GM18508 (cell line): Measurements from ENCODE around the gene COL5A2.
A peak's percentile ranks its signal among the peaks of the same experiment; 100 is the strongest.

Experiments used
- ATAC-seq: cut with Tn5 transposase; IDR thresholded peaks from one replicate; pipeline ENCODE4 v1.9.1; 2021; ENCODE audit warnings: moderate number of reproducible peaks; ENCODE audit not compliant: insufficient read depth, unreplicated experiment

COL5A2 gene

DNA sequence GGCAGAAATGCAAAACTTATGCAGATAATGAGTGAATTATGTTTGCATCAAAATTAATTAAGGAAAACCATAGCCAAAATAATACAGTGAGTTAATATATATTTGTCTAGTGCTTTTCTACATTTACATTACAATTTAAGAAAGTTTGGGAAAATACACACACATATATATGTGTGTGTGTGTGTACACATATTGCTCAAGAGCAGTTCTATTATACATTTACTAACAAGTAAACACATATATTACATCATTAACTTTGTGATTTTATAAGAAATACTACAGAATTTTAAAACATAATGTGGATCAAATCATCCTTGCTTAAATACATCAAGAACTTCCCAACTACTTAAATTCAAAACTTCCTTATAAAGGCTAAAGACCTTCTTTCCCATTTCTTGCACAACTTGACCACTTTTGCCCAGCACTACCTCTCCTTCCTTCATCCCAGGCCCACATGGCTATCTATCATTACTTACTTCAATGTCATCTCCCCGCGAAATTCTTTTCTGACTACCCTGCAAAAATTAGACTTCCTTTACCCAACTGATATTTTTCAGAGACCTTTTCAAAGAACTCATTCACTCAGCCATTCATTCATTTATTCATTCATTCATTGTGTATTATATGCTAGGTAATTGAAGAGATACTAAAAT is 68.4 kb downstream of the COL5A2 start:
- ATAC-seq: no peak

DNA sequence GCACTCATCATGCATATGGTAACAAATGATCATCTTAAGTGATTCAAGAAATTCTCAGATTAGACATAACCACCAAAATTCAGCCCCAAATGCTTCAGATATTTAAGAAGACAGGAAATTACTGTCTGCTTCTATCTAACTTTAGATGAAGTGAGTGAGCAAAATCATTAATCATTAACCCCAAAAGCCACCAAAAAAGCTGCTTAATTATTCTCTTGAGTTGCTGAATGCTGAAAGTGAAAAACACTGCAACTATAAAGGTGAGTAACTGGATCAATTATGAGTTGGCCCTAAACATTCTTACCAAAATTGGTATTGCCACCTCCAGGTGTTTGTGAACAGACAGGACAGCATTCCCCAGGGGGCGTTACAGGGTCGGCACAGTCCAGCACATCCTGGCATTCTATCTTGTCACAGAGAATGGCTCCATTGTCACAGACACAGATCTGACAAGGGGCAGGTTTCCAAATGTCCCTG is 69.6 kb downstream of the COL5A2 start:
- ATAC-seq: peak; percentile 88

DNA sequence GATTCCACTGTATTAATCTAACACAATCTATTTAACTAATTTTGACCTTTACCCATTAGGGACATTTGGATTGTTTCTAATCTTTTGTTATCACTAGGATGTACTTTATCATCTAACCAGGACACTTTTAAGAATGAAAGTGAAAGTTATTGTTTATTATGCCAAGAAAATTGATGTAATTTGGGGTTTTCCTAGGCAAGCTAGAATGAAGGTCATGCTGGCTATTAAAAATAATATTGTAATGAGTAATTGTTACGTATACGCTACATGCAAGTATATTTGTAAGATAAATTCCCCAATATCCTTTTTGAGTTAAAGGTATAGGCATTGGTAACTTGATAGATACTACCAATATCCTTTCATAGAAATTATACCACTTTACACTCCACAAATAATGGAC is 74.6 kb downstream of the COL5A2 start:
- ATAC-seq: no peak

DNA sequence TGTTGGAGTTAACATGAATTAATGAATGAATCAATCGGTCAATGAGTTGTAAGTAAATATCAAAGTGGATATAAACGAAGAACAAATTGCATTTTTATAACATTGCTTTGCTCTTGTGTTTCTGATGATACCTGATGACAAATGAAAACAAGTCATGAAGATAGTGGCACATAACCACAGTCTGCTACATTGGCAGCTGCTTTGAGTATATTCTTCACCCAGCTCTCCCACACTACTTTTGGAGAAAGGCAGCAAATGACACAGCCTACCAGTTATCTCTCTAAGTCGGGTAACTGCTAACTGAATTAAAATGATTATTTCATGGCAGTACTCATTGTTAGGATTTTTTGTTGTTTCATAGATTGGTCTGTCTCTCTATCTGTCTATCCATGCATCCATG is 76.8 kb downstream of the COL5A2 start:
- no peak for ATAC-seq

DNA sequence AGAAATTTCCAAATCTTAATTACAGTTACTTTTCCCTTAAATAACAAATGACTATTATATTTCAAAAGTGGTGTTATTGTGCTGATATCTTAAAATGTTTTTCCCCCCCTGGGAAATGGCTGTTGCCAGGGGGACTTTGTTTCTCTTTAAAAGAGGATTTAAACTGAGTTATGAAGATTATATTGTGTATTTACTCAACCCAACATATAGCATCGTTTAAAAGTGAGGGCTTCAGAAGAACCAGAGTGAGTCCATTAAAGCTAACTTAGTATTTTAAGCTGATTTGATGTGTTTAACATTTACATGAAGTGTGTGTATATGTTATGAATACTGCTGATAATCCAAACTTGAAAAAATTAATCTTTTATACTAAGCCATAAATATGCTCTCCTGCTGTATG is 81.6 kb downstream of the COL5A2 start:
- ATAC-seq: no peak

DNA sequence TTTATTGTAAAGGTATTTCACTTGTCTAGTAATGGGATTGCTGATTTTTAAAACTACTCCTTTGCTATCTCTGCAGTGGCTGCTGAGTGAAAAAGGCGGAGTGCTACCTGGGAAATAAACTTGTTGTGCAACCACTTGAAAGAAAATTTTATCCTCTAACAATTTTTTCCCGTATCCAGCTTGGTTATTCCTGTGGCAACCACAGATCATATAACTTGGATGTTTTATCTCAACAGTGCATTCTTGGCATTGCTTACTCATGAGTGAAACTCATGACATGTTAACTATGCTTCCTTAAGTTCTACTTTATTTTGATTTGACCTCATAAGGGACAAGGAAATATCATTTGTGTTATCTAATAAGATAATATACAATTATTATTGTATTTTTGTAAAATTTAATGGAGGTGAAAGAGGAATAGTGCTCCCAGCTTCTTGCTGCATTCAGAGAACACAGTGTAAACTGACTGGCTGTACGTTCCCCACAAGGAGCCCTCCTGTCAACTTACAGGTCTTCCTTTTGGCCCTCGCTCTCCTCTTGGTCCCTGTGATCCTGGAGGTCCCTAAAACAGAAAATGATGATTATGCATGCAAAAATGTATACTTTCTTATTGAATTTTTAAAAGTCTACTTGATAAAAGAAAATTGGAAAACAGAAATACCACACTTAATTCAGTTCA is 82.7 kb downstream of the COL5A2 start:
- ATAC-seq: no peak

DNA sequence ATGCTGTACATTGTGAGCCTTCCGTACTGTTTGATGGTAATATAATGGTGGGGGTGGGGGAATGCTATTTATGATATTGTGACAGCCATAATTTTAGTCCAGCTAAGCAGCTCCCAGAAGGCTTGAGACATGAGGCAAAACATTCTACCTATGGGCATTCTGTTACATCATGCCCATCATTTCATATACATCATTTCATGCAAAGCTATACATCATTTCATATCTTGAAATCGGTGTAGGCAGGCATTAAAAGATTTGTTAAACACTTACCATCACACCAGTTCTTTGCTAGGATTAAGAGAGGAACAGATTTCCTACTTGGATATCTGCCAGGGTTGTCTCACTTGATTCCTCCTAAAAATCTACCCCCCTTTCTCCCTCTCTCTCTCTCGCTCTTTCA is 84.5 kb downstream of the COL5A2 start:
- ATAC-seq: no peak

DNA sequence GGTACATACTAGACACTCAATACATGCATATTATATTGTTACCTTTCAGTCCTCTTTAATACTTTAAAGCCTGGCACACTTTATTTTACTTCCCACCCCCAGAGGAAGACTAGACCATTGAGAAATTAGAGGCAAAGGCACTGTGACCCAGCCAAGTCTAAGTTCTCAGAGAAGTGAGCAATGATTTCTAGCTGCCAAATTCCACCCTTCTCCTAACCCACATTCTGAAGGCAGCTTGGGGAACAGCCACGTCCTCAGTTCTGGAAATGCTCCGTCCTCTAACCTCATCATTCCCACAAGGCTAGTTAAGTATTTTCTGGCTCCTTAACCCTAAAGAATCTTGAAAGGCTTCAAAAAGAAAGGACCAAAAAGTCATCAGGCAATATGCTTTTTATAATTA is 86.6 kb downstream of the COL5A2 start:
- no peak for ATAC-seq

DNA sequence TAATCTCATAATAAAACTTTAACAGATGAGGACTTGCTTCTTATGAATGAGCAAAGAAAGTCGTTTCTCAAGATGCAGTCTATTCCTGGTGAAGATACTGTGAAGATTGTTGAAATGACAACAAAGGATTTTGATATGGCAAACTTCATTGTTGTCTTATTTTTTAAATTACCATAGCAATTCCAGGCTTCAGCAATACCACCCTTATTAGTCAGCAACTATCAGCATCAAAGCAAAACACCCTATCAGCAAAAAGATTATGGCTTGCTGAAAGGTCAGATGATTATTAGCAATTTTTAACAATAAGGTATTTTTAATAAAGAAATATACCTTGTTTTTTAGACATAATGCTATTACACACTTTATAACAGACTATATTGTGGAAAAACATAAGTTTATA is 88.3 kb downstream of the COL5A2 start:
- no peak for ATAC-seq

DNA sequence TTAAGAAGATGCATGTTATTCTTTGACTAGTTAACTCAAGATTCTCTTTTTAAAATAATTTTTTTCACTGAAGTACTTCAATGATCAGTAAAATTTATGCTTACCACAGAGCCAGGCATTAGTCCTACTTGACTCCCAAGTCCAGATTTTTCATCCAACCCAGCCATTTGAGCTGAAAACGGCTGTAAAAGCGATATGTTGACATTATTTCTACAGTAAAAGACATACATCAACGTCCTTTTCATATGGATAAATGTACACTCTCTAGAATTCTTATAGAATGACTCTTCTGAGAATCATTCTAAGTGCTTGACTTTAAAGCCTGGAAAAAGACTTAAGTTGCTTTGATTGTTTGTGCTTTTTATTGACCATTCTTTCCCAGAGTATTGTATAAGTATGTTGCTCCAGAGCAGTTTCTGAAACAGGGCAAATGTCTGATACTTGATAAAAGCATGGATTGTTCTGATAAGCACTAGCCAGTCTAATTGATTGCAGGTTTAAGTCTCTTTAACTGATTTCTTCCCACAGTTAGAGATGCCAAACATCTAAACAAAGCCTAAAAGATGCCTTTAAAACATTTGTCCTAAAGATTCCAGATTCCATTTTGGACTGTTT is 90.9 kb downstream of the COL5A2 start:
- ATAC-seq: no peak

DNA sequence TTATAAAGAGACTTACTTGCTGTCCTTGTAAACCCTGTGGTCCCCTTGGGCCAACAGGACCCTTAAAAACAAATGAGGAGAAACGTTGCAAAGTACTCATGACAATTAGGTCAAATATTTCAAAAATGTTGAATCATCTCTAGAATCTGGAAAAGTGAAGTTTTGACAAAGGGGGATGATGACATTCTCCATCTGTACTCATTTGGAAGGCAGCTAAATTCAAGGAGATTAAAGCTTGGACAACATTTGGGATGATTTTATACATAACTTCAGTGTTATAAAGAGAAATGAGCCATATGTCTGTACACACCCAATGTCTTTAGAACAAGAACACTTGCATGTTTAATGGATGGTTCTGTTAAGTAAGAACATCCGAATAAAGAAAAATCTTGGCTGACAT is 92.9 kb downstream of the COL5A2 start:
- no peak for ATAC-seq

DNA sequence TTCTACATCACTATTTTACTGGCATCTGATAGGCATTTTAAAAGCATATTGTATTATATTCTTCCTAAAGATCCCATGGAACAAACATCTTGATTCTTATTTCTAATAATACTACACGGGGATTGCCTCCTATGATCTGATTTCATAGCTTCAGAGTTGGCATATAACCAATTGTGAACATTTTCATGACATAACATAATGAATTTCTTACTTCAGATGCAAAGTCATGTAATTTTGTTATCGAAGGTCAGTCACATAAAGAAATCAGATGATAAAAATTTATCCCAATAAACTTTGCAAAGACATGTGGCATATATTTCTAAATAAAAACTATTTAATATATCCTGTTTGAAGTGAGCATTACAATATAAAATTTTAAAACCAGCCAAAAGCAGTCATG is 93.3 kb downstream of the COL5A2 start:
- ATAC-seq: no peak

DNA sequence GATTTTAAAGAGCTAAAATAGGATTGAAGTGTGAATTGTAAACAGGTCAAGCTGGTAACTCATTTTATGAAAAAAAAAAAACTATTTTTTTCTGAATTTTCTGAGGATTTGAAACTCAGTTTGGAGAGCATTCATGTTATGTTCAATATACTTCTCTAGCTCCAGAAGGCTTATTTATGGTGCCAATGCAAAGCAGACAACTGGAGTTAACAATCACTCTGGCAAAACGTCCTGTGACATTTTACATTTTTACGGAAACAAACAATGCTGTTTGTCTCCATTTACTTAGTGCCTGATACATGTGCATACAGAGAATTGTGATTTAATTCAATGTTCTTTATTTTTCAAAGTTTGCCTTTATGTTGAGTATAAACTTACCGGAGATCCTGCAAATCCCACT is 96.0 kb downstream of the COL5A2 start:
- ATAC-seq: no peak

DNA sequence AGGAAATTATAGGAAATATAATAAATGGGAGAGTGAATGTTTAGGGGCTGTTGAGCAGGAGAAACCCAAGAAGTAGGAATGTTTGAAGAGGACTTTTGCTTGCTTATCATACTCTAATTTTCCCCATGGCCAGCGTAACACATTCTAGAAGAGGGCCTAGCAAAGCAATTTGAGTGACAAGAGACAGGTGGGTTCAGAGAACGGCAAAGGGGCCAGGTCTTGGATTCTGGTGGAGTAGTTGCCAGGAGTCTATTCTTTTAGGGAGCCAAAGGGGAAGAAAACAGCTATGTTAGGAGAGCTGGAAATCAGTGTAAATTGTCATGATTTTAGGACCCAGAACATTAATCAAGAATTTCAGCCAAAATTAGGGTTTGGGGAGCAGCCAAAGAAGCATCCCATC is 96.5 kb downstream of the COL5A2 start:
- no peak for ATAC-seq

DNA sequence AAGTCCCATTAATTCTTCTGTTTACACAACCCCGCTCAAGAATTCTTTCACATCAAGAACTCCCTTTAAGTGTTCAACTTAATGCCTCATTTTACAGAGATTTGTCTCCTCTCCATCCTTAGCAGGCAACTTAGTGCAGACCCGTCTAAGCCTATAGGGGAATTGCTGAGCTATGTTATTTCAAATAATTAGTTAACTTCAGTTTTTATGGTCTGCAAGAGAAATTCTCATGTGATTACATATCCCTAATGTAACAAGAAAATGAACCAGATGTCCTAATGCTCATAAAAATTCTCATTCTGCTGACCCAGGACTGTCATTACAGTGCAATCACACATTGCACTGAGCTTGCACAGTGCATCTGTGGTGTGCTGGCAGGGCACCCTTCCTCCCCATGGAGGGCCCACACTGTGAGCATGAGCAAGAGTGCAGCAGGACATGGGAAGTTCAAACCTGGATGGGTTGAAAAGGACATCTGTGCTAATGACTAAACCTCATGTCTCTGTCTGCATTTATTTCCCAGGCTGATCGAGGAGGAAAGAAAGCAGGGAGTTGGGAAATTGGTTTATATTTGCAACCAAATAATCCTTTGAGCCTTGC is 97.1 kb downstream of the COL5A2 start:
- no peak for ATAC-seq

DNA sequence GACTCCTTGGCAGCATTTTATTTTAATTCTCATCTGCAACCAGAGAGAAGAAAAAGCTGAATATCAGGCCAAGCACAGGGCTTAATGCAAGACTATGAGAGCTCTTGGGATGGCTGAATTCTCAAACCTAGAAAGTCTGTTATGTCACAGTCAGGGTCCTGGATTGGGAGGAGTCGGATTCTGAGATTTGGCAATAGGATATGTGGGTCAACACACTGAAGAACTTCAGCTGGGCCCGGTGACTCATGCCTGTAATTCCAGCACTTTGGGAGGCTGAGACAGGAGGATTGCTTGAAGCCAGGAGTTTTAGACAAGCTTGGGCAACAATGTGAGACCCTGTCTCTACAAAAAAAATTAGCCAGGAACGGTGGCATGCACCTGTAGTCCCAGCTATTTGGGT is 103.0 kb downstream of the COL5A2 start:
- no peak for ATAC-seq

DNA sequence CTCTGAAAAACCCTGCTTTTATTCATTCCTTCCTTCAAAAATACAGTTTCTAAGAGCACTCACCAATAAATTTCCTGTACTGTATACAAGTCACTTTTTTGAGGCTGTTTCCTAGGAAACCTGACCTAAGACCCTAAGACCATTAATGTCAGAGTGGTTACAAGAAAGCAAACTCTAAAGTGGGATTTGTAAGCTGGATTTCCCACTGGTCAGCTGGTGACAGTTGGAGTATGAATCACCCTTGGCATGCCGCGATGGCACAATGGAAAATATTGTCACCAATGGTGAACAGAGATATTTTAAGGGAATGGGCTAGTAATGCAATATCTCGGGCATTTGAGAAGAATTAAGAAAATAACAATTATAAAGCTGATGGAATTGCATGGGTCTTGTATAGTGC is 103.4 kb downstream of the COL5A2 start:
- ATAC-seq: no peak

DNA sequence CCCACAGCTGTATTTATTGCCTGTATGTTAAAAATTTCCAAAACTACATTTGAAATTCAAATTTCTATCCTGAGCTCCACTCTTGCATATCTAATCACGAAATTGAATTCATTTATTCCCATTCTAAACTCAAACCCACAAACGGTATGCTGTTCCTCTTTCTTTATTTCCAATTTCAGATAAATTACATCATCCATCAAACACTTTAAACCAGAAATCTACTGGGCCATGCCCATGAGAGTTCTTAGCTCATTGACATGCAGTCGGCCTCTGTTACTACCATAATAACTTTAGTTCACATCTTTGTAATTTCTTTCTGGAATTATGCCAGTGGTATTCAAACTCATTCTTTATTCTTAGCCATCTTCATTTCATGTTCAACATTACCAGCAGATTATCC is 105.1 kb downstream of the COL5A2 start:
- ATAC-seq: no peak

DNA sequence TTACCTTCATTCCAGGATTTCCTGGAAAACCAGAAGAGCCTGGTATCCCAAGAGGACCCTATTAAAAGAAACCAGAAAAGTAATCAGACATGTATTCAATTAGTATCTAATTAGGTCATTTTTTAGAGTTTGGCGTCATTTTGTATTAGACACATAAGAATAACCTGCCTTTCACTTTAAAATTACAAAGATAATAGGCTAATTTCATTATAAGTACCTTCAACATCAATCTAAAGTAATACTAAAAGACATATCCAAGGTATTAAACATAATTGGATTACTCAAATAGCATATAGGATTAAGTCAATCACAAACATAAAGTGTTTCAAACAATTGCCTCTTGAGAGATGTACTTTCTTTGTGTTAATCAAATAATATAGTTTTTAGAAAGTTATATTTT is 107.5 kb downstream of the COL5A2 start:
- no peak for ATAC-seq

DNA sequence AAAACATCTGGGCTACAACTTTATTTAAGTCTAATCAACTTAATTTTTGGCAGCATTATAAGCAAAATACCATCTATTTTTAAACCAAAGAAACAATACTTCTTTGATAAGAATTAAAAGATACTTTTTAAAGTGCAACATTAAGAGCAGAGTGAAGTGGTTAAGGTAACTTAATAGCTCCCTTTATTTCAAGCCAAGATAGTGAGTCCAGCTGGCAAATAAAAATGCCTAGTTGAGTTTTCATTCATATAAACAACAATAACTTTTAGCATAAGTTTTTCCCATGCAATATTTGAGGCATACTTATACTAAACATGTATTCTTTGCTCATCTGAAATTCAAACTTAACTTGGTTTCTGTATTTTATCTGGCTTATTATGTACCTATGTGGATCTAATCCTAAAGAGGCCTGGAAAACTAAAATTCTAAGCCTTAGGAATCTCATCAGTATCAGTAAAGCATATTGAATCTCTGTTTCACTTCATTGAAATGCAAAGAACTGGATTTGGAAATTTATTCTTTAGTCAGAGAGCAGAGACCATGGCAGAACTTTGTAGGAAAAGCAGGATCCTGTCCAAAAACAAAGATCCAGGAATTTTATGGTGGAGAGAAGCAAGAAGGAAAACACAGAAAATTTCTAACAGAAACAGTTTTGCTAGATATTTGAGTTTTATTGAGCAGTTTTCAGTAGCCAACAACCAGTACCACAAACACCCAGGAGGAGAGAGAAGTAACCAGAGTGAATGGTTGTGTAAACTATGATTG is 109.5 kb downstream of the COL5A2 start:
- no peak for ATAC-seq

DNA sequence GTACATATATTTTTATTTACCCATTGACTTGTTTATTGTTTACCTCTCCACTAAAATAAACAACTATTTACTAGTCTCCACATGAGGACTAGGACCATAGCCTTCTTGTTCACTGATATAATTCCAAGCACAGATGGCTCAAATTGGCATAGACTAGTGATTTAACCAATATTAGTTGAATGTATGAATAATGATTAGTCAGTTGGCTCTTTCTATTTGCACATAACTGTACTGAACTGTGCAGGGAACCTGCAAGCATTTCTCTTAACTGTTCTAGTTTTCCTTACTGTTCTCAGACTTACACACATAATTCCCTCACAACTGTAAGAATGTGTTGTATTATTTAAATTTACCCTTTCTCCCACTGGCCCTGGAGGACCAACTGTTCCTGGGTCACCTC is 113.5 kb downstream of the COL5A2 start:
- ATAC-seq: no peak
